Natural killer cell treated with Interleukin-12 subunit alpha and Interleukin-12 subunit beta and Interleukin-15 and Interleukin-18, amount 100 ng/mL, for 72 hours (primary cell): ENCODE results near the gene B3GALNT2. TPM values are rescaled to one million over a fixed set of nuclear protein-coding genes. Genes with fewer than 3 reads are reported as not detected.

Source experiments
- ATAC-seq, 2 donors: fragments of 150-1000 bp; cut with Tn5 transposase in 1 of 2; sonication (Bioruptor Pico), chemical (Tn5 transposase) in 1 of 2; 2 replicates each; pipeline ENCODE4 v1.10.0; 2021
- DNase-seq: peaks from one replicate; pipeline ENCODE4 v3.0.0; 2022; ENCODE audit warnings: low spot score
- H3K27ac Mint-ChIP-seq, 2 donors: 1 replicate in 1 of 2; 2 replicates in 1 of 2; pipeline ENCODE4 v1.8.0; 2022; ENCODE audit warnings: mixed read lengths in 2 of 2, mild to moderate bottlenecking in 1 of 2, moderate library complexity in 1 of 2
- H3K27me3 Mint-ChIP-seq, 2 donors: 1 replicate in 1 of 2; 2 replicates in 1 of 2; pipeline ENCODE4 v1.8.0; 2022; ENCODE audit warnings: mixed read lengths in 2 of 2
- H3K36me3 Mint-ChIP-seq: one replicate; pipeline ENCODE4 v1.8.0; 2022; ENCODE audit warnings: mixed read lengths
- H3K4me1 Mint-ChIP-seq, 2 donors: 1 replicate in 1 of 2; 2 replicates in 1 of 2; pipeline ENCODE4 v1.8.0; 2022; ENCODE audit warnings: low read depth in 2 of 2, mixed read lengths in 2 of 2, mild to moderate bottlenecking in 1 of 2
- H3K4me3 Mint-ChIP-seq: one replicate; pipeline ENCODE4 v1.8.0; 2022; ENCODE audit warnings: mixed read lengths
- H3K9me3 Mint-ChIP-seq: 2 replicates; pipeline ENCODE4 v1.8.0; 2022; ENCODE audit warnings: mixed read lengths
- total RNA-seq, 2 donors: library from RNA; stranded (reverse); gene quantifications; one replicate each; pipeline ENCODE4 v1.2.3, GENCODE V29; 2022

The B3GALNT2 gene
- total RNA-seq, 2 donors from 2014 or later = 10.3 to 25.9 TPM

GRCh38 chr1:235515844-235516512, 11.7 kb upstream of the B3GALNT2 start:
- no peaks in the 10 kb centered on the region for H3K36me3 Mint-ChIP-seq
- H3K4me3 Mint-ChIP-seq = no peak overlapping the region
- ATAC-seq (no peak), DNase-seq (no peak)
- peaks cover 0 to 3% of the 10 kb centered on the region in 2 donors for H3K4me1 Mint-ChIP-seq
- H3K27me3 Mint-ChIP-seq = peaks cover 0 to 19% of the 10 kb centered on the region in 2 donors
- no peaks in the 10 kb centered on the region for H3K9me3 Mint-ChIP-seq
- H3K27ac Mint-ChIP-seq = no peak overlapping the region

- Mint-ChIP-seq H3K27me3 (peaks cover 0 to 22% of the 10 kb centered on the region in 2 donors), H3K27ac (no peak overlapping the region), H3K9me3 (no peaks in the 10 kb centered on the region), H3K4me1 (peaks cover 0 to 3% of the 10 kb centered on the region in 2 donors), H3K4me3 (no peak overlapping the region), H3K36me3 (no peaks in the 10 kb centered on the region)
- peak; percentile 66 for DNase-seq
- ATAC-seq = no peak
Observed at GRCh38 chr1:235513495-235514366, 9.5 kb upstream of the B3GALNT2 start.

- Mint-ChIP-seq H3K4me1 (peaks cover 0 to 3% of the 10 kb centered on the region in 2 donors), H3K36me3 (no peaks in the 10 kb centered on the region), H3K27me3 (peaks cover 0 to 22% of the 10 kb centered on the region in 2 donors), H3K4me3 (no peak overlapping the region), H3K27ac (no peak overlapping the region), H3K9me3 (no peaks in the 10 kb centered on the region)
- ATAC-seq (no peak), DNase-seq (no peak)
Observed at GRCh38 chr1:235511470-235512240, 7.4 kb upstream of the B3GALNT2 start.

- Mint-ChIP-seq H3K4me1 (peaks cover 0 to 6% of the 10 kb centered on the region in 2 donors), H3K27ac (no peak overlapping the region), H3K4me3 (no peak overlapping the region), H3K27me3 (peaks cover 0 to 22% of the 10 kb centered on the region in 2 donors), H3K36me3 (no peaks in the 10 kb centered on the region), H3K9me3 (no peaks in the 10 kb centered on the region)
- ATAC-seq (no peak), DNase-seq (no peak)
Observed at GRCh38 chr1:235510823-235511222, 6.6 kb upstream of the B3GALNT2 start.

GRCh38 chr1:235507623-235508022, 3.4 kb upstream of the B3GALNT2 start:
- ATAC-seq (no peak), DNase-seq (no peak)
- Mint-ChIP-seq H3K4me3 (no peak overlapping the region), H3K4me1 (peaks cover 11 to 12% of the 10 kb centered on the region in 2 donors), H3K27me3 (peaks cover 0 to 16% of the 10 kb centered on the region in 2 donors), H3K36me3 (no peaks in the 10 kb centered on the region), H3K9me3 (no peaks in the 10 kb centered on the region), H3K27ac (no peak overlapping the region)

GRCh38 chr1:235504494-235505222, 406 bp upstream of the B3GALNT2 start:
- peak; percentile 92 to 95 for ATAC-seq

GRCh38 chr1:235503403-235504121, 690 bp downstream of the B3GALNT2 start:
- Mint-ChIP-seq H3K9me3 (no peaks in the 10 kb centered on the region), H3K4me1 (peaks cover 20% of the 10 kb centered on the region in 2 donors), H3K27ac (peak overlapping the region; percentile 79 to 91), H3K4me3 (peak overlapping the region; percentile 94), H3K36me3 (no peaks in the 10 kb centered on the region), H3K27me3 (no peaks in the 10 kb centered on the region)
- ATAC-seq (no peak), DNase-seq (peak; percentile 68)

More at GRCh38 chr1:235504494-235505222, 406 bp upstream of the B3GALNT2 start:
- Mint-ChIP-seq H3K4me3 (peak overlapping the region; percentile 94), H3K36me3 (no peaks in the 10 kb centered on the region), H3K4me1 (peaks cover 20% of the 10 kb centered on the region in 2 donors), H3K9me3 (no peaks in the 10 kb centered on the region), H3K27me3 (peaks cover 0 to 3% of the 10 kb centered on the region in 2 donors), H3K27ac (peak overlapping the region; percentile 95 to 97)
- DNase-seq = peak; percentile 99

- H3K36me3 Mint-ChIP-seq = no peaks in the 10 kb centered on the region
- peaks cover 20% of the 10 kb centered on the region in 2 donors for H3K4me1 Mint-ChIP-seq
- H3K9me3 Mint-ChIP-seq = no peaks in the 10 kb centered on the region
- H3K4me3 Mint-ChIP-seq = peak overlapping the region; percentile 94
- H3K27me3 Mint-ChIP-seq = no peaks in the 10 kb centered on the region
- H3K27ac Mint-ChIP-seq = peak overlapping the region; percentile 79 to 91
- DNase-seq = no peak
- no peak for ATAC-seq
Observed at GRCh38 chr1:235502601-235503402, 1.4 kb downstream of the B3GALNT2 start.

- no peak overlapping the region for H3K4me3 Mint-ChIP-seq
- H3K36me3 Mint-ChIP-seq = no peaks in the 10 kb centered on the region
- H3K27me3 Mint-ChIP-seq = no peaks in the 10 kb centered on the region
- no peak overlapping the region for H3K27ac Mint-ChIP-seq
- peaks cover 17 to 20% of the 10 kb centered on the region in 2 donors for H3K4me1 Mint-ChIP-seq
- no peak for ATAC-seq
- no peaks in the 10 kb centered on the region for H3K9me3 Mint-ChIP-seq
- no peak for DNase-seq
Observed at GRCh38 chr1:235500971-235501540, 3.2 kb downstream of the B3GALNT2 start.

GRCh38 chr1:235495551-235495950, 8.7 kb downstream of the B3GALNT2 start:
- Mint-ChIP-seq H3K4me1 (peaks cover 7 to 9% of the 10 kb centered on the region in 2 donors), H3K9me3 (no peaks in the 10 kb centered on the region), H3K27me3 (no peaks in the 10 kb centered on the region), H3K27ac (no peak overlapping the region), H3K36me3 (peaks cover 7% of the 10 kb centered on the region), H3K4me3 (no peak overlapping the region)
- ATAC-seq = no peak
- DNase-seq = no peak

- DNase-seq = no peak
- Mint-ChIP-seq H3K4me1 (peaks cover 7 to 9% of the 10 kb centered on the region in 2 donors), H3K27ac (no peak overlapping the region), H3K9me3 (no peaks in the 10 kb centered on the region), H3K27me3 (no peaks in the 10 kb centered on the region), H3K36me3 (peaks cover 7% of the 10 kb centered on the region), H3K4me3 (no peak overlapping the region)
- ATAC-seq = no peak
Observed at GRCh38 chr1:235495030-235495429, 9.2 kb downstream of the B3GALNT2 start.

GRCh38 chr1:235494531-235494930, 9.7 kb downstream of the B3GALNT2 start:
- Mint-ChIP-seq H3K36me3 (peaks cover 7% of the 10 kb centered on the region), H3K9me3 (no peaks in the 10 kb centered on the region), H3K4me3 (no peak overlapping the region), H3K4me1 (peaks cover 7 to 9% of the 10 kb centered on the region in 2 donors), H3K27ac (no peak overlapping the region), H3K27me3 (no peaks in the 10 kb centered on the region)
- no peak for ATAC-seq
- no peak for DNase-seq
